Occipital lobe (tissue), 2 donors: ENCODE data around the gene BCR. TPM values are rescaled to one million over a fixed set of nuclear protein-coding genes. Genes with fewer than 3 reads are reported as not detected.

Experiments used
- DNase-seq: peaks from one replicate; lab custom pipeline; 2025; lab: John Stamatoyannopoulos, UW
- total RNA-seq: library from RNA; depleted of rRNA; stranded (reverse); fragments of >200 nt; gene quantifications from one replicate; pipeline ENCODE4 v1.2.3, GENCODE V29; 2014

Gene BCR
- total RNA-seq, 1 donor from 2014 or later, result 53.2 TPM

- DNase-seq, result no peak
Observed at GRCh38 chr22:23216461-23217170, 36.3 kb downstream of the BCR start.

- DNase-seq, result no peak
Observed at GRCh38 chr22:23217171-23218052, 37.1 kb downstream of the BCR start.

GRCh38 chr22:23218053-23218866 lies 38.0 kb downstream of the BCR start:
- no peak for DNase-seq

DNA sequence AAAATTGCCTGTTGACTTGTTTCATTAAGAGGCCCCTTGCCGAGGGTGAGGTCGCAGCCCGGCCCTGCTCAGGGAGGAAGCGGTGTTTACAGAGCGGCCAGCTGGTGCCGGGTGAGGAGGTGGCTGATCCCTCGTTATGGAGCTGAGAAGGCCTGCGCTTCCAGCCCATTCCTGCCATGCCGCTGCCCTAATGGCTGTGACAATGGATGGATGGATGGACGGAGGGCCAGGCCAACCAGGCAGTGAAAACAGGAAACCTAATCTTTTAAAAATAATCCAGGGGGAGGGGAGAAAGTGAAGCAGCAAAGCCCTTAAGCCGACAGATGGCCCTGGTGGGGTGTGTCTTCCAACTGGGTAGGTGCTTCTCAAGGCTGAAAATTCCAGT lies 38.5 kb downstream of the BCR start:
- no peak for DNase-seq

GRCh38 chr22:23219317-23219716 lies 39.0 kb downstream of the BCR start:
- DNase-seq, result no peak

DNA sequence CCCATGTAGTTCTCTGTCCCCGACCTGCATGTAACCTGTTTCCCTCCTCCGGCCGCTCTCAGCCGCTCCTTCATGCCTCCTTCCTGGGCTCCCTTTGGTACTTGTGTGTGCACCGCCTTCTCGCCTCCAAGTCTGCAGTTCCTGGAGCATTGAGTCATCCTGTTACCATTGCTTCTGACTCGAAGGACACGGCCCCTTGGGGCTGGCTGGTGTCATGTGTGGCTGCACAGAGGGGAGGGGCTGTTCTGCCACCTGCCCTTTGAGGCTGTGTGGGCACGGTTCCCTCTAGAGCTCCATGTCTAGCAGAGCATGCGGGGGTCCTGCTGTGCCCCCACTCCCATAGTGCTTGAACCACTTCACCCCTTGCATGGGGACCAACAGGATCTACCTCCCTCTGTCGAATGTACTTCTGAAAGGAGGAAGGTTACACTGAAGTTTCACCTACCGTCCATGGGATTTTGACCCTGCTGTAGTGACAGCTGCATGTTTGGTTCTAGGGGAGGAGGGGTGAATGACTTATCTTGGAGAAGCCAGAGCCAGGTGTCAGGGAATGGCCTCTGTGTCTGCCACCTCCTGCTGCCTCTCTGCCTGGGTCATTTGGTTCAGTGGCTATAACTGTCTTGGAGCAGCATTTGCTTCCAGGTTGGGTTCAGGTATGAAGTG lies 39.6 kb downstream of the BCR start:
- no peak for DNase-seq

GRCh38 chr22:23220485-23221350 lies 40.4 kb downstream of the BCR start:
- DNase-seq, result no peak

- DNase-seq, result no peak
Observed at GRCh38 chr22:23221351-23221804, 41.1 kb downstream of the BCR start.

- no peak for DNase-seq
Observed at GRCh38 chr22:23222033-23222792, 41.9 kb downstream of the BCR start.

GRCh38 chr22:23222793-23223568 lies 42.7 kb downstream of the BCR start:
- DNase-seq, result no peak

DNA sequence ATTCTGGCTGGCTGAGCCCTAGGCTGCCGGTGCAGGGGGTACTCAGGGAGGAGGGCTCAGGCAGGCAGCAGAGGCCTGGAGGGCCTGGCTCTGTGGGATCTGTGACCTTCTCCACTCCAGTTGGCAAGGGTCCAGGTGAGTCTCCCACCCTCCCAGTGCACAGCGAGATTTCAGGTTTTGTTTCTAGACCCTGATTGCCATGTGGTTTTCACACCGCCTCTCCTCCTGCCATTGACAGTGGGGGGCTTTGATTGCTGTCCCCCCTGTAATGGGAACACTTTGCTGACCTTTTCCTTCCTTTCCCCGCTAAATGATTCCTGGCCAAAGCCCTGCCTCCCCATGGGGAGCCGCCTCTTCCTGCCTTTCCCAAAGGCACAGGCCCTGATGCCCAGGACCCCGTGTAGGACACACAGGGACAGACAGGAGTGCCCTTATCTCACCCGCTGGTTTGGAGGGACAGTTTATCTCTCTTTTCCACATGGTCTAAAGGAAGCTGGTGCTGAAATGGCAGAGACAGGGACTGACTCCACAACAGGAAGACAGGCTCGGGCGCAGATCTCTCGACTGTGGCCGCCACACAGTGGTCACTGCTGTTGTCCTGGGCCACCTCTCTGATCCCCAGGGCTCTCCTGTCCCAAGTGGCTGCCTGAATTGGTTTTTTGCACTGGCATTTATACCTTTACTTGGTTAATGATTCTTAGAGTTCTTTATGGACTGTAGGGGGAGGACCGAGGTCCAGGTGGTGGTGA lies 43.4 kb downstream of the BCR start:
- DNase-seq, result no peak

- no peak for DNase-seq
Observed at GRCh38 chr22:23224846-23225245, 44.5 kb downstream of the BCR start.

- DNase-seq, result no peak
Observed at GRCh38 chr22:23225337-23225723, 45.0 kb downstream of the BCR start.

GRCh38 chr22:23225724-23226496 lies 45.6 kb downstream of the BCR start:
- no peak for DNase-seq

DNA sequence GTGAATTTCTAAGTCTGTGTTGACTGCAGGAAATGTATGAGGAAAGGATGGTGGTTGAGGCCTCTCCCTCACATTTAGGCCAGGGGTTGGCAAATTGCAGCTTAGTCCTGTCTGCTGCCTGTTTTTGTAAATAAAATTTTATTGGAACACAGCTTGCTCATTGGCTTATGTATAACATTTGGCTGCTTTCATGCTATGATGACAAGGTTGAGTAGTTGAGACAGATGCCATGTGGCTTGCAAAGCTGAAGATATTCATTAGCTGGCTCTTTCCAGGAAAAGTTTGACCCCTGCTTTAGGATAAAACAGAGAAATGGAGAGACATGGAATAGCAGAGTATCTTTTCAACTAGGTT lies 46.2 kb downstream of the BCR start:
- DNase-seq, result no peak

GRCh38 chr22:23227380-23227779 lies 47.1 kb downstream of the BCR start:
- DNase-seq, result no peak

- DNase-seq, result no peak
Observed at GRCh38 chr22:23228503-23228902, 48.2 kb downstream of the BCR start.
